T-helper 1 cell (primary cell): ENCODE measurements around the gene AREG.
"Not testable (repeated sequence)": the region's sequence is repeated elsewhere in the genome, so short reads cannot be mapped to it uniquely, and the experiment has no call there.

ENCODE experiments used
- DNase-seq, 5 donors: peaks; one replicate each; pipeline ENCODE4 v3.0.0-alpha.2; 2012 to 2020
- total RNA-seq, 4 donors: gene quantifications; one replicate each; lab custom pipeline; 2026; lab: John Stamatoyannopoulos, UW

Gene AREG, protein sequence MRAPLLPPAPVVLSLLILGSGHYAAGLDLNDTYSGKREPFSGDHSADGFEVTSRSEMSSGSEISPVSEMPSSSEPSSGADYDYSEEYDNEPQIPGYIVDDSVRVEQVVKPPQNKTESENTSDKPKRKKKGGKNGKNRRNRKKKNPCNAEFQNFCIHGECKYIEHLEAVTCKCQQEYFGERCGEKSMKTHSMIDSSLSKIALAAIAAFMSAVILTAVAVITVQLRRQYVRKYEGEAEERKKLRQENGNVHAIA
- 21.8 to 82.9 (median 32.9) reads per million in 4 donors for total RNA-seq

DNA sequence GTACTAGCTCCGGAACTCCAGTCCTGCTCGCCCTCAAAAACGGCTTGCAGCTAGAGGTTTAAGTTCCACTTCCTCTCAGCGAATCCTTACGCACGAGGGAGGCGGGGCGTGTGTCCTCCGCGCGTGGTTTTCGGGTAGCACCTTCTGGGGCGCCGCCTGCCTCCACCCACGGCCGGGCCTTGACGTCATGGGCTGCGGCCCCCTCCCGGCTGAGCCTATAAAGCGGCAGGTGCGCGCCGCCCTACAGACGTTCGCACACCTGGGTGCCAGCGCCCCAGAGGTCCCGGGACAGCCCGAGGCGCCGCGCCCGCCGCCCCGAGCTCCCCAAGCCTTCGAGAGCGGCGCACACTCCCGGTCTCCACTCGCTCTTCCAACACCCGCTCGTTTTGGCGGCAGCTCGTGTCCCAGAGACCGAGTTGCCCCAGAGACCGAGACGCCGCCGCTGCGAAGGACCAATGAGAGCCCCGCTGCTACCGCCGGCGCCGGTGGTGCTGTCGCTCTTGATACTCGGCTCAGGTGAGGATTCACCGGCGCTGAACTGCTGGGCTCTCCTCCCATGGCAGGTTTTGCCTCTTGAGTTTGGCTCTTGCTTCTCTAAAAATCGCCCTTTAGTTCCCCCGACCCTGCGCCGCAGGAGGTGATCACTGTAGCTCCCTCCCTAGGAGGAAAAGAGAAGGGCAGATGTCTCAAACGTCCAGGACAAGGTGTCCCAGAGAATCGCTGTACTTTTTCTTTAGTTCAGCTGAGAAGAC lies at the start of gene AREG:
Gene AREG (plus strand): TSS at position 246 of the 752 bp plus-strand sequence. CDS start 210 bp downstream, at position 456.
- DNase-seq, result peak; percentile 82 to 91 (median 88)

DNA sequence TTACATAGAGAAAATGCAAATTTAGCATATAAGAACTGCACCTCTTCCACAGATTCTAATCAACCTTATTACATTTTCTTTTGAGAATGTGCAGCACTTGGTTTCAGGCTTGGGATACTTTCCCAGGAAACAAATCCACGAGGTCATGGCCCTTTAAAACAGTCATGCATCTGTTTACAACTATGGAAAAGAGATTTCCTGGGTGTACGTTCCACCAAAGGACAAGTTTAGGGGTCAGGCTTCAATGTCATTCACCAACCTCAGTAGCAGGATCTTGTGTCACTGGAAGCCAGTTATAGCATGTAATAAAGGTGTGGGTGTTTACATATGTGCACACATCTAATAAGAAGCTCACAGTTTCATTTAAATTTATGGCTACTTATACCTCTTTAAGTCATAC lies 49.3 kb upstream of the AREG start:
- DNase-seq, result no peak

DNA sequence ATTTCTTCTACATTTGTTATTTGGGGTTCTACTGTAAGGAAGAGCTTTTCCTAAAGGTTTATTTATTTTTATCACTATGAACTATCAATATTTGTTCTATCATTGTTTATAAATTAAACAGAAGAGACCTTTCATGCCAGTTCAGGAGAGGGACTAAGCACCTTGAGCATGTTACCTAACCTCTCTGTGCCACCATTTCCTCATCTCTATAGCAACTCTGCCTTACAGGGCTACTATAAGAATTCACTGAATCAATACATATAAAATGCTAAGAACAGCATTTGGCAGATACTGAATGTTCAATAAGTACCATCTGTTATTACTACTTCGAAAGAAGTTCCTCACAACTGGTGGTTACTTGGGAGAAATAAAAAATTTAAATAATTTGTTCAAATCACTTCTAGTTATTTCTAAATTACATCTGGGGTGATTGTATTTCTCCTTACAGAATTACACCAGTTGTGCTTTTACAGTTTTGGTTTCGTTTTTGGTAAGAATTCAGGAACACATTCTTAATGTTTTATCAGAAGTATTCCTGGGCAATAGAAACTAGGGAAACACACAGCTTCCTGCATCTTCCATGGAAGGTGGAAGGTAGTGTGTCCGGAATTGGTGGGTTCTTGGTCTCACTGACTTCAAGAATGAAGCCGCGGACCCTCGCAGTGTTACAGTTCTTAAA lies 47.0 kb upstream of the AREG start:
- peak in 1 of 5 donors; percentile 49 for DNase-seq

DNA sequence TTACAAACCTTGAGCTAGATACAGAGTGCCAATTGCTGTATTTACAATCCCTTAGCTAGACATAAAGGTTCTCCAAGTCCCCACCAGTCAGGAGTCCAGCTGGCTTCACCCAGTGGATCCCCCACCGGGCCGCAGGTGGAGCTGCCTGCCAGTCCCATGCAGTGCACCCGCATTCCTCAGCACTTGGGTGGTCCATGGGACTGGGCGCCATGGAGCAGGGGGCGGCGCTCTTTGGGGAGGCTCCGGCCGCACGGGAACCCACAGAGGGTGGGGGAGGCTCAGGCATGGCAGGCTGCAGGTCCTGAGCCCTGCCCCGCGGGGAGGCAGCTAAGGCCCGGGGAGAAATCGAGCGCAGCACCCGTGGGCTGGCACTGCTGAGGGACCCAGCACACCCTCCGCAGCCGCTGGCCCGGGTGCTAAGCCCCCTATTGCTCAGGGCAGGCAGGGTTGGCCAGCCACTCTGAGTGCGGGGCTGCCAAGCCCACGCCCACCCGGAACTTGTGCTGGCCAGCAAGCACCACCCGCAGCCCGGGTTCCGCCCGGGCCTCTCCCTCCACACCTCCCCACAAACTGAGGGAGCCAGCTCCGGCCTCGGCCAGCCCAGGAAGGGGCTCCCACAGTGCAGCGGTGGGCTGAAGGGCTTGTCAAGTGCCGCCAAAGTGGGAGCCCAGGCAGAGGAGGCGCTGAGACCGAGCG lies 45.9 kb upstream of the AREG start:
- not testable (repeated sequence) for DNase-seq

DNA sequence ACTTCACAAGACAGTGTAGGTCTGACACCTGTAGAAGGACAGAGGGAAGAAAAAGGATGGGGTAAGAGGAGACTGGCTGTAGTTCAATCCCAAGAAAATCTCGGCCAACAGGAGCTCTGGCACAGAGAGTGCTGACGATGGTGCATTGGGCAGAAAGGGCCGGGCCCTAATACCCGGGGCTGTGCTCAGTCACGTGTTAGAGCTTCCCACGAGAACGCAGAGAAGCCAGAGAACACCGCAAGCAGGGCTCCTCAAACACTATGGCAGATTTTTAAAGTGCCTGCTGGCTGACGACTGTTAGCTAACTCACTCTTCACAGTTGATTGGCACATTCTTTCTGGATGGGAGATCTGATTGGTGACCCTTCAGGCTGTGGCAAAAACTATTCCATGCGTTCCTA lies 44.5 kb upstream of the AREG start:
- no peak for DNase-seq

DNA sequence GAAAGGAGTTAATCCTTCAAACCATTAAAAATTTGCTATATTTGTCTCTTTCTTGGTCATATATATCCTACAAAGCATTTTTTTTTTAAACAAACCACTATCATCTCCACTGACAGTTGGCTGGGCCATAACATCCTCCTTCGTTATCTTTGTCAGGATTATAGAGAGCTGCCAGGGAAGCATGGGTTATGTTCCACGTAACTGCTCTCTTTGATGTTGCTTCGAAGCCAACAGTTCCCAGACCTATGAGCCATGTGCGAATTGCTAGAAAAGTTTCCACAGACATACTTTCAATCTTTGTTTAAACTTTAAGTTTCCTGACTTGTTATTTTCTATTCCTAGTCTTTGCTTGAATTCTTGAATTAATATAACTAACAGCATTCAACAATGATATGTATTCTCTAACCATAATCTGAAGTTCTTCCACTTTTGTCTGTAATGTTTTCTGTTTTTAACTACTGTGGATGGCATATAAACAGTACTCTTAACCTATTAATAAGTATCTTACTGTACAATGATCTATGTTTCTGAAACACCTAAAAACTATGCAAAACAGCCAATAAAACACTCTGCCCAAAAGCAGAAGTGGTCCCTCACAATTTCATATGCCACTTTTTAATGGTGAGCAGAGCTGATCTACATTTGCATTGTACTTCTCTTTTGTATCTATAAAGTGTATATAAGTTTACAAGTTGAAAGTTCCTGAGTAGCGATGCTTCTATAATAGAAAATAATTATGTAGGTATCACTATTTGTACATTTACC lies 42.1 kb upstream of the AREG start:
- no peak for DNase-seq

DNA sequence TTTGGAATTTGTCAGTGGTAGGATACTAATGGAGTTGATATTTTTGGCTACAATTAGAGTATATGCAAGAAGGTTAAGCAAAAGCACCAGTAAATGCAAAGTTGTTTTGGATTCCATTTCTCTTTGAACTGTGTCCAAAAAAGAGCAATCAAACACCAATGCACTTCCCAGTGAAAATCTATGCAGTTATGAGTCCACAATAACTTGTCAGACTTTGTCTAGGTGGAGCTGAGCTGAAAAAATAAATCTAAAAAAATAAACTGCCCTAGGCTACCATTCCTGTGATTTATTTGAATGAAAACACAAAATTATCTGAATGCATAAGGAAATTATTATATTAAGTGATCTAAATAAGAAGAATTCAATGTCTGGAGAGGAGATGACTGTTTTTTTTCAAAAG lies 37.0 kb upstream of the AREG start:
- DNase-seq, result no peak

DNA sequence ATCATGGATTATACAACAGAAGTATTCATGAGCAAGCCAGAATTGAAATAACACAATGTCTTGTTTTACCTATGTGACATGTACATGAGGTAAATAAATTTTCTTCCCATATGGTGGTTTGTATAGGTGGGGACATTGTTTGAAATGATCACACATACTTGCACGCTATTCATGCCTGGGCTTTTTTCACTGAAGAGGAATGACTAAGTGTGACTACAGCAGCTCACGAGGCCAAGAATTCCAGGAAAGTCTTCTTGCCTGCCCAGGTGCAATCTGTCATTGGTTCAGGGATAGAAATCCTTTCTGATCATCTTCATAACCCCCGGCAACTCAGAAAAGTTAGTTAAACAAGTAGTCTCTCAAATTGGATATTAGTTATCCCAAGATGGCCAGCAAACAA lies 36.3 kb upstream of the AREG start:
- DNase-seq, result no peak

DNA sequence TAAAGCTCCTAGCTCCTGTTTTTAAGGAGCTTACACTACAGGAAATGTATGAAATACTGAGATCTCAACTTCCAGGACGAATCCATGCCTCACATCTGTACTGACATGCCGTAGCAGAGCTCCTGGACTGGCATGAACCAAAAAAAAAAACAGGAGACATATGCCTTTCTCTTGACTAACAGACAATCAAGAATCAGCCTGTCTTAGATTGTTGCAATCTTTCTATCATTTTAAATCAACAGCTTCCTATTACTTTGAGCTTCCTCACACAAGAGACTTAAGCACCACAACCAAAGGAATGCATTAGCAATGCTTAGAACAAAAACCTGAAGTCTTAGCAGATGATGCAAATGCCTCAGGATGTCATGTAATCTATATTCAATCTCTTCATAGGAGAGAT lies 34.7 kb upstream of the AREG start:
- DNase-seq, result no peak

DNA sequence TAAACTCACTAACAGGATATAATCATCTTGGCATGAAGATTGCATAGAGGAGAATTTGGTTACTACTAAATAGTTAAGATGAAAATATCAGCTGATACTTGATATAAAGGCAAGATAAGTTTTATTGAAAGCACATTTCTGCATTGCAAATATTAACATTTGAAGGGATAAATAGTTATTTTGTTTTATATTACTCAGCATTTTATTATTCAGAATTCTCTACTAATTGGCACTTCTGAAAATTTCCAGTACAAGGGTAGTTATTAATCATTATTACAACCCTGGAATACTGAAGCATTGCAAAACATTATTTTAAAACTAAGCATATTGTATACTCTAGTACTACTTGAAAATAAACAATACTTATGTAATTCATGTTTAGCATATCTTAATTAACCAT lies 32.7 kb upstream of the AREG start:
- no peak for DNase-seq

DNA sequence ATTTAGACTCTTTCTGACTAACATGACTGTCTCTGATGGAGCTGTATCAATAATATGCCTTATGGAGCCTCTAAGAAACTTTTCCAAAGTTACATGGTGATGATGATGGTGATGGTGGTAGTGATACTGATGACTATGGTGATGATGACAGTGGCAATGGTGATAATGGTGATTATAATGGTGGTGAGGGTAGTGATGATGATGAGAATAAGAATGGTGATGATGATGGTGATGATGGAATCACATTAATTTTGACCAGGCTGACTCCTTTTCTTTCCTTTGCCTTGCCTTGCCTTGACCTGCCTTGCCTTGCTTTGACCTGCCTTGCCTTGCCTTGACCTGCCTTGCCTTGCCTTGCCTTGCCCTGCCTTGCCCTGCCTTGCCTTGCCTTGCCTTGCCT lies 31.7 kb upstream of the AREG start:
- DNase-seq, result no peak

DNA sequence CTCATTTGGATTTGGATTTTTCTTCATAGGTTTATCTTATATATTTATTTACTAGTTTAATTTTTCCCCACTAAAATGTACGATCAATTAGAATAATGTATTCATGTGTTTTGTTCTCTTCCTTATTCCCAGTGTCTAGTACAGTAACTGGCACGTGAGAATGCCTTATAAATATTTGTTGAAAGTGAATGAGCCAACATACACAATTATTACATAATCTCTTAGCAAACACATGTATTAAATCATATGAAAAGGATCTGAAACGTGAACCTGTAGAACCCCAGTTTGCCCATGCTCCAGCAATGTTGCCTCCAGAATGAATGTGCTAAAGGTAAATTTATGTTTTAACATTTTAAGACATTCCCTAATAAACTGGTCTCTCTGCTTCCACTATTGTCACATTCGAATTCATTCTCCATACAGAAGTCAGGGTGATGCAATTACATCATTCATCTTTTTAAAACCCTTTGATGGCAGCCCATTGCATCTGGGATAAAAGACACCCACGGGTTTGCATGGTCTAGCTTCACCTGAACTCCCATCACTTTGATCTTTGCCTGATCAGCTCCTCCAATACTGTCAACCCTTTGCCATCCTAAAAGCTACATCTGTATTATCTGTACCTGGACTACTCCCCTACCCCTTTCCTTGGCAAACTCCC lies 30.7 kb upstream of the AREG start:
- DNase-seq, result no peak

DNA sequence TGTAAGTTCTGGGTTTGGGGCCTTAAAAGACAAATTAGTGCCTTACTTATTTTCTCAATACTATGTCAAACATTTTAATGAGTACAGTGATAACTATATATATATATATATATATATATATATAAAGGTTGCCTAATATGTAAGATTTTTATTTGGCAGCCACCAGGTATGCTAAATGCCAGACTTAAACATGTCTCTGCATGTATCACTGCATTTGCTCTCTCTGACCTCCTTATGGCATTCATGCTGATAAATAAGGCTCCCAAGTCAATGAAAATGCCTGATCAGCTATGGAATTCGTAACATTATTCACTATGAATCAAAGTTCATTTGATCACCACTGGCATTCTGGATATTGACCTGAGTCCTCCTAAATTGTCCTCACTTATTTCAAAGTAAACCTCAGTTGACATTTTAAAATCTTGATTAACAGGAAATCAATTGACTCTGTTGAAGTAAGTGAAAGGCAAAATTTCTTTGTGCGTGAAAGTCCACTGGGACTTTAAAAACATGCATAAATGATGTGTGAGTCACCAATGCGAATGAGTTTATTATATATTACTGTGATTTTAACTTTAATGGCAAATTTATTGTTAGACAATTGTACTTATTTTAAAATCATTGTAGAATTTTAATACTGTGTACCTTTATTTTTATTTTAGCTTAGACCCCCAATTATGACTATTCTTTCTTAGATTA lies 29.2 kb upstream of the AREG start:
- DNase-seq, result no peak

DNA sequence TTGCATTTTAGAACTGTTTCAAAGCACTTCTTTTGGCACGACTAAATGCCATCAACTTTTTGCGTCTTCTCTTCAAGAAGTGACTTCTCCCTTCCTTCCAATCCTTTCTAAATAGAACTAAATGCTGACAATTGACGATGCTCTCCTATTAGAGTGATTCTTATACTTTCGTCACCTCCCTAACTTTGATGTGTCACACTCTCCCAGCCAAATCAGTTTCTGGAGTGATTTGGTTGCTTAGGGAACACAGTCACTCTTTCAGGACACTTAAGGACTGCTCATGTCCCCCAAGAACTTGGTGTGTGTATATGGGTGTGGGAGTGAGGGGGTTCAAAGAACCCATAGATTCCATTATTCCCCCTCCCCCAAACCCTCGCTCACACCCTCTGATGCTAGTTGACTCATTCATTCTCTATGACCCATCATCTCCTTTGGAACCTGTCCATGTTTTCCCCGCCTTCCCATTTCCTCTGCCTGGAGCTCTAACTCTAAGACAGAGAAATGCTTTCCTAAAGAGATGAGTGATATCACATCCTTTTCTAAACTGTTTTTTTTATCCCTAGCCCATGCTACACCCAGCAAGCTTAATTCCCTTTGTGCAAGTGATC lies 26.8 kb upstream of the AREG start:
- no peak for DNase-seq

DNA sequence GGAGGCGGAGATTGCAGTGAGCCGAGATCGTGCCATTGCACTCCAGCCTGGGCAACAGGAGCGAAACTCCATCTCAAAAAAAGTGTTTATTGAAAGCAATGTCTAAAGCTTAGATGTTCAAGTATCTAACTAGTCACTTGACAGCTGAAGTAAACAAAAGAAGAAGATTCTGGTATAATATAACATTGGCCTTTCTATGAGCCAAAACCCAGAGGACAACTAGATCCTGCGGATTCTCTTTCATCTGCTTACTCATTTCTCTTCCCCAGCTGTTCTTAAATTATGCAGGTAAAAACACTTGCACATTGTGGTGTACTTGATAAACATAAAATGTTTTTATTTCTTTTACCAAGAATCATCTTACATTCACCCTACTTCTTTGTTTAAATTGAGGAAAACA lies 24.1 kb upstream of the AREG start:
- no peak for DNase-seq

DNA sequence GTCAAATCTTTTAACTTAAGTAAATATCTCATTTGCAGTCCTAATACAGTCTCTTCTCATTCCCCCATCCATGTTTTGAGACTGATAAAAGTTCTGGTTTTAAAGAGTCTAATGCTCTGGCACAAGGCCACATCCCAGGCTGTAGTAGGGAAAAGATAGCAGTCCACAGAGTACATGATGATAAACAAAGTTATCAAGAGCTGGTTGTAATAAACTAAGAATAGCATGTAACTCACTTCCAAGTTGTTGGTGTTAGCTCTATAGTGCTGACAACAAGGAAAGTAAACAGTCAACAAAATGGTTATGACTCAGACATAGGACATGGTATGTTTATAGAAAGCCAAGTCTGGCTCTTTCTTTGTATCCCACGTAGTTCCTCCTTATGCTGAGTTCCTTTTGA lies 21.8 kb upstream of the AREG start:
- no peak for DNase-seq

DNA sequence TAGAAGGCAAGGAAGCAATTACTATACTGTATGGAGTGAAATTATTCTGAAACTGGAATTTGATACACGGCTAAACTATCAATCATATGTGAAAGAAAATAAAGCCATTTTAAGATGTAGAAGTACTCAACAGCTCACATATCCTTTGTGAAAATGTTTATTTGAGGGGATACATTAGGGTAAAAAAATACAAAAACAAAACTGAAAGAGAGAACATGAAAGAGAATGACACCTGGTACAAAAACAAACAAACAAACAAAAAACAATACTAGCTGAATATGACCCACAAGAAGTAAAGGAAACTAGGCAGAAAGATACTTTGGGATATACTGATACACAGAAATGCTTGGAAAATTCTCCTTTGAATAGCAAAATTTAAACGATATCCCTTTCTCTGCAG lies 20.8 kb upstream of the AREG start:
- DNase-seq, result no peak

DNA sequence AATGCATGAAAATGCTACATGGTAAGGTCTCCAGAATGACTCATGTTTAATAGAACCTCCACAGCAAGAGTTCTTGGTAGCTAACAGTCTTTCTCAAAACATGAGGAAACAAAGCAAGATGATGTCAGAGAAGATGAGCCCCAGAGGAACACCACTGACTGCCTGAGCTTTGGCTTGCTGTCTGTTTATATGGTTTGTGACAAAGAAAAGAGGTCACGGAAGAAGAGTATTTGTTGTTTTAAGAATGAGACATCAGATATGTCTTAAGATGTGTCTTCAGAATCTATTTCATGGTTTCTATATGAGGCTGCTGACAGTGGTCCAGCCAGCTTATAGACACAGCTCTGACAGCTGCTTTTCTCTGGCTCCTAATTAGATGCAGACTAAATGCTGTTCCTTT lies 18.8 kb upstream of the AREG start:
- peak in 1 of 5 donors; percentile 36 for DNase-seq

DNA sequence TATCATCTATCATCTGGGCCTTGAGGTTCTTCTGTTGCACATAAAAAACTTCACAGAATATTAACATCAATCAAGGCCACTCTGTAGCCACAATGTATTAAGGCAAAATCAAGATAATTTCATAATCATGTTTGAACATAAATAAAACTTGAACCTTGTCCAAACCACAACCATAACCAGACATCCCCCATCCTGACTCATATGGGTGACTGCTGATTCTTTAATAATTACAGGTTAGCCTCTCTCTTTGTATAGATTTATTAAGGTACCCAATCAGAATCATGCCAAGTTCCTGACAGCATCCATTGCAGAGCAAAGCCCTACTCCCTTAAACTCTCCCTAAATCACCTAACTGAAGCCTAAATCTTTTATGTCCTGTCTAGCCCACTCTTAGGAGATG lies 16.7 kb upstream of the AREG start:
- DNase-seq, result no peak

DNA sequence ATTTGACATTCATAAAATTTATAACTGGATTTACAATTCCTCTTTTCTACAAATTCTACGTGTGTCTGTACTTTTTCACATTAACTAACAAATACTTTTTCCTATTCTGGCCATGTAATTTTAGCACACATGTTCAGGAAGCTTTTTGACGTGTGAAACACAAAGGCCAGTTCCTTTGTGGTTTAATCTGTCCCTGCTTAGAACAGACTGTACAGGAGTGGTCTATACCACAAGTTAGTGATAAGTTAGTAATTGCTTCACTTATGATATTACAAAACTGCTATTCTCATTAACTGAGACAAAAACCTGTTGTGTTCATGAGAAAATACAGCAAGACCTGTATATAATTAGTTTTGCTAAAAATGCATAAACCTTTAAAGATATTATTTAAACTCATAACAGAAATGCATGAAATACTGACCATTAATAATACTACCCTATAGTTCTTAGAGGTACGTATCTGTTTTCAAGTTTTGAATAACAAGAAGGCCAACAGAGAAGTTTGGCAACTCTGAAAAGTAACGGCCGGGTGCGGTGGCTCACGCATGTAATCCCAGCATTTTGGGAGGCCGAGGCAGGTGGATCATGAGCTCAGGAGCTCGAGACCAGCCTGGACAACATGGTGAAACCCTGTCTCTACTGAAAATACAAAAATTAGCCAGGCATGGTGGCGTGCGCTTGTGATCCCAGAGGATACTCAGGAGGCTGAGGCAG lies 13.7 kb upstream of the AREG start:
- no peak for DNase-seq
